ENCODE measurements around the gene BTAF1. TPM values are rescaled to one million over a fixed set of nuclear protein-coding genes. Genes with fewer than 3 reads are reported as not detected.

BTAF1 gene
- total and polyA plus RNA-seq, 2 donors = 15.0 to 49.9 TPM

DNA sequence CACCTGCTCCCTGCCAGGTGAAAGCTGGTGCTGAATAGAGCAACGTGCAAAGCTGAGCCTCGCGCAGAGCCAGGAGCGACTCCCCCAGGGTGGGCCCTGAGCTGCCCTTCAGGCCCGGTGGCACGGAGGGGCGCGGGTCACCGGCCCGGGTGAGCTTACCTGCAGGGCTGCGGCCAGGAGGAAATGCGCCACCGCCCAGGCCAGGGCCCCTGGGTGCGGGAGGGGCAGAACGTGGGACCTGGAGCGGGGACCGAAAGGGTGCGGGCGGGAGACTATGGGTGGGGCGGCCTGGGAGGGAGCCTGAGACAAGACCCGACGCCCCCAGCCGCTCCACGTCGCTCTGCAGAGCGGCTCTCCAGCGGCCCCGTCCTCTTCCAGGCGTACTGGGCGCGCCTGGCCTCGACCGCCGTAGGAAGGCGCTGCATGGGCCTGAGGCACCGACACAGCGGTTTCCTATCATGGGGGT is 122.1 kb downstream of the BTAF1 start:
- 79% methylated on average over 37 of the region's 37 CpGs for WGBS
- H3K27ac ChIP-seq (ENCODE audit: low read depth in 1 of 2, low read length in 1 of 2) = no peak overlapping the region
- DNase-seq (ENCODE audit: low read depth in 6 of 9, low spot score in 9 of 9) = no peak
- H3K36me3 ChIP-seq (ENCODE audit: control insufficient read depth in 2 of 2, insufficient read depth in 2 of 2, low read length in 1 of 2) = no peaks in the 10 kb centered on the region
- H3K27me3 ChIP-seq (ENCODE audit: control insufficient read depth in 2 of 2, insufficient read depth in 1 of 2, low read length in 1 of 2) = peaks cover 0 to 14% of the 10 kb centered on the region in 2 donors
- no peaks in the 10 kb centered on the region for H3K9me3 ChIP-seq (ENCODE audit: control insufficient read depth in 2 of 2, insufficient read depth in 1 of 2, low read length in 1 of 2)
- H3K4me3 ChIP-seq (ENCODE audit: low read length in 2 of 2) = no peak overlapping the region
- peaks cover 2 to 8% of the 10 kb centered on the region in 2 donors for H3K4me1 ChIP-seq (ENCODE audit: control insufficient read depth in 2 of 2, insufficient read depth in 2 of 2, low read length in 2 of 2)

DNA sequence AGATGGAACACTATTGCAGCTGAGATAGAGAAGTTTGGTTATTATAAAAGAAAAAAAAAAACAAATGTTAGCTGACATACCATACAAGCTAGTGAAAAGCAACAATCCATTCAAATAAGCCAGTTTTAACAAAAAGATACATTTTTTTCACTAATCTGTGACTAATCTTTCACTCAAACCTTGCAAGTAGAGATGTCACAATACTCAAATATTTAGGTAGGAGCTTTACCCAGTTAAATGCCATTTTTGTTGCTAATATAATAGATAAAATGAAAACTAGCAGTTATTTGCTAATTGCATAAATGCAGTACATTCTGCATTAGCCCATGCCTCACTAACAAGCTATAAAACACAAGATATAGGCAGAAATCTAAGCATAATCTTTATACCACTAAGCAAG is 123.6 kb downstream of the BTAF1 start:
- Histone ChIP-seq H3K4me1 (ENCODE audit: control insufficient read depth in 2 of 2, insufficient read depth in 2 of 2, low read length in 2 of 2) (peaks cover 2 to 8% of the 10 kb centered on the region in 2 donors), H3K36me3 (ENCODE audit: control insufficient read depth in 2 of 2, insufficient read depth in 2 of 2, low read length in 1 of 2) (no peaks in the 10 kb centered on the region), H3K27ac (ENCODE audit: low read depth in 1 of 2, low read length in 1 of 2) (no peak overlapping the region), H3K9me3 (ENCODE audit: control insufficient read depth in 2 of 2, insufficient read depth in 1 of 2, low read length in 1 of 2) (no peaks in the 10 kb centered on the region), H3K4me3 (ENCODE audit: low read length in 2 of 2) (no peak overlapping the region), H3K27me3 (ENCODE audit: control insufficient read depth in 2 of 2, insufficient read depth in 1 of 2, low read length in 1 of 2) (peaks cover 0 to 14% of the 10 kb centered on the region in 2 donors)
- DNase-seq (ENCODE audit: low read depth in 6 of 9, low spot score in 9 of 9) = no peak

DNA sequence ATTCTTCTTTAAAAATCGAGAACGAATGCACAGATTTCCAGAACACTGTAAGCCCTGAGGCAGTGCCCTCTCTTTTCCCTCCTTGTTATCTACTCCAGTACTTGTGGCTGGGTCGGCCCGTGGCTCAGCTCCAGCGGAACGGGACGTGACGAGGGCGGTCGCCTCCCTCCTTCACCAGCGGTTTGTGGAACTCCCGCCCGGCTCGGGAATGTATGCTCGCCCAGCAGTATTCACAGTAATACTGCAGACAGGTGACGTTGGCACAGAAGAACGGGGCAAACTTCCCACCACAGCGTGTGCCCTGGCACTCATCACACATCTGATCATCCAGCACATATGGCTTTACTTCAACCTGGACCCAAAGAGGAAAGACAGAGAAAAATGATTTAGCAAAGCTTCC is 128.5 kb downstream of the BTAF1 start:
- Histone ChIP-seq H3K27ac (ENCODE audit: low read depth in 1 of 2, low read length in 1 of 2) (no peak overlapping the region), H3K4me3 (ENCODE audit: low read length in 2 of 2) (no peak overlapping the region), H3K36me3 (ENCODE audit: control insufficient read depth in 2 of 2, insufficient read depth in 2 of 2, low read length in 1 of 2) (no peaks in the 10 kb centered on the region), H3K4me1 (ENCODE audit: control insufficient read depth in 2 of 2, insufficient read depth in 2 of 2, low read length in 2 of 2) (peaks cover 2 to 8% of the 10 kb centered on the region in 2 donors), H3K9me3 (ENCODE audit: control insufficient read depth in 2 of 2, insufficient read depth in 1 of 2, low read length in 1 of 2) (no peaks in the 10 kb centered on the region), H3K27me3 (ENCODE audit: control insufficient read depth in 2 of 2, insufficient read depth in 1 of 2, low read length in 1 of 2) (no peaks in the 10 kb centered on the region)
- DNase-seq (ENCODE audit: low read depth in 6 of 9, low spot score in 9 of 9) = no peak
- WGBS = 98% methylated on average over 18 of the region's 18 CpGs

DNA sequence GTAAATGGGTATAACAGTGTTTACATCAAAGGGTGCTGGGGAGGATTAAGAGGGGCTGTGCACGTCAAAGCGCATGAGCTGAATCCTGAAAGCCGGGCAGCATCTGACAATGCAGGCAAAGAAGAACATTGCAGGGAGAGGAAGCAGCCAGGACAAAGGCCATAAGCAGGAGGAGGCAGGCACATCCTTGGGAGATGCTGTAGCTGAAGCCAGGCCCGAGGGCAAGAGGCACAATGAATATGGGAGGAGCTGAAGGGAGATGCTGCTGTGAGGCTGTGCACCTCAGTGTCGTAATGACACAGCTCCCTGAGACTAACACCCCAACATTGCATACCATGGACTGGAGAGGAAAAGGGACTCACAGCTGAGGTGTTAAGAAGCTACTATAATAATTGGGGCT is 129.2 kb downstream of the BTAF1 start:
- 97% methylated on average over 5 of the region's 5 CpGs for WGBS
- no peak overlapping the region for H3K27ac ChIP-seq (ENCODE audit: low read depth in 1 of 2, low read length in 1 of 2)
- DNase-seq (ENCODE audit: low read depth in 6 of 9, low spot score in 9 of 9) = no peak
- H3K27me3 ChIP-seq (ENCODE audit: control insufficient read depth in 2 of 2, insufficient read depth in 1 of 2, low read length in 1 of 2) = no peaks in the 10 kb centered on the region
- no peaks in the 10 kb centered on the region for H3K9me3 ChIP-seq (ENCODE audit: control insufficient read depth in 2 of 2, insufficient read depth in 1 of 2, low read length in 1 of 2)
- H3K4me1 ChIP-seq (ENCODE audit: control insufficient read depth in 2 of 2, insufficient read depth in 2 of 2, low read length in 2 of 2) = peaks cover 2 to 7% of the 10 kb centered on the region in 2 donors
- H3K36me3 ChIP-seq (ENCODE audit: control insufficient read depth in 2 of 2, insufficient read depth in 2 of 2, low read length in 1 of 2) = no peaks in the 10 kb centered on the region
- H3K4me3 ChIP-seq (ENCODE audit: low read length in 2 of 2) = no peak overlapping the region

DNA sequence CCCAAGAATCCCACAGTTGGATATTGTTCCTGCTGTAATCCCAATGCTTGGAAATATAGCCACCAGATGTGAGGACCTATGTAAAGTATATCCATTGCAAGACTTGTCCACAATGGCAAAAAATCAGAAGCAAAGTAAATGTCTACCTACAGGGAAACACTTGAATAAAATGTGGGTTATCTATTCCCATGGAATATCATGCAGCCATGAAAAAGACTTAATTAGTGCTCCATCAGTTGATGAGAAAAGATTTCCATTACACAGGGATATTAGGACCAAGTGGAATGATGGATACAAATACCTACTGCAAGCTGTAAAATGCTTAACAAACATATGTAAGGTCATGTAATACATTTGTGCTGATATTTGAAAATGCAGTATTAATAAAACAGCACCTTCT is 131.2 kb downstream of the BTAF1 start:
- Histone ChIP-seq H3K4me3 (ENCODE audit: low read length in 2 of 2) (no peak overlapping the region), H3K27ac (ENCODE audit: low read depth in 1 of 2, low read length in 1 of 2) (no peak overlapping the region), H3K9me3 (ENCODE audit: control insufficient read depth in 2 of 2, insufficient read depth in 1 of 2, low read length in 1 of 2) (no peaks in the 10 kb centered on the region), H3K4me1 (ENCODE audit: control insufficient read depth in 2 of 2, insufficient read depth in 2 of 2, low read length in 2 of 2) (no peaks in the 10 kb centered on the region), H3K27me3 (ENCODE audit: control insufficient read depth in 2 of 2, insufficient read depth in 1 of 2, low read length in 1 of 2) (no peaks in the 10 kb centered on the region), H3K36me3 (ENCODE audit: control insufficient read depth in 2 of 2, insufficient read depth in 2 of 2, low read length in 1 of 2) (no peaks in the 10 kb centered on the region)
- DNase-seq (ENCODE audit: low read depth in 6 of 9, low spot score in 9 of 9) = no peak

DNA sequence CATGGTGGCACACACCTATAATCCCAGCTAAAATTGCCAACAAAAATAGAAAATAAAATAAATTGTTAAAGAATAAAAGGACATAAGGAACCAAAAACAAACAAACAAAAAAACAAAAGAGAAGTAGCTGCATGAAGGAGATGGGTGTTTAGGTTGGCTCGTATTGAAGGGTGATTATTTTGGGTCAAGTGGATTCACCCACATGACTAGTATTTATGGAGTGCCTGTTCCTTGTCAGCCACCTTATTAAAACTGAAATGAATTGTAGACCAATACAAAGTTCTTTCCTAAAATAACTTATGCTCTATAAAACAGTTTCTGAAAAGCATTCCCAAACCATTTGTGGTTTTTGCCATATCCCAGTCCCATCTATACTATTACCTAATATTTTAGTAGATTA is 138.7 kb downstream of the BTAF1 start:
- H3K9me3 ChIP-seq (ENCODE audit: control insufficient read depth in 2 of 2, insufficient read depth in 1 of 2, low read length in 1 of 2) = no peaks in the 10 kb centered on the region
- no peak overlapping the region for H3K27ac ChIP-seq (ENCODE audit: low read depth in 1 of 2, low read length in 1 of 2)
- DNase-seq (ENCODE audit: low read depth in 6 of 9, low spot score in 9 of 9) = no peak
- H3K4me1 ChIP-seq (ENCODE audit: control insufficient read depth in 2 of 2, insufficient read depth in 2 of 2, low read length in 2 of 2) = no peaks in the 10 kb centered on the region
- 98% methylated on average over 1 of the region's 1 CpG for WGBS
- no peaks in the 10 kb centered on the region for H3K36me3 ChIP-seq (ENCODE audit: control insufficient read depth in 2 of 2, insufficient read depth in 2 of 2, low read length in 1 of 2)
- no peaks in the 10 kb centered on the region for H3K27me3 ChIP-seq (ENCODE audit: control insufficient read depth in 2 of 2, insufficient read depth in 1 of 2, low read length in 1 of 2)
- H3K4me3 ChIP-seq (ENCODE audit: low read length in 2 of 2) = no peak overlapping the region

DNA sequence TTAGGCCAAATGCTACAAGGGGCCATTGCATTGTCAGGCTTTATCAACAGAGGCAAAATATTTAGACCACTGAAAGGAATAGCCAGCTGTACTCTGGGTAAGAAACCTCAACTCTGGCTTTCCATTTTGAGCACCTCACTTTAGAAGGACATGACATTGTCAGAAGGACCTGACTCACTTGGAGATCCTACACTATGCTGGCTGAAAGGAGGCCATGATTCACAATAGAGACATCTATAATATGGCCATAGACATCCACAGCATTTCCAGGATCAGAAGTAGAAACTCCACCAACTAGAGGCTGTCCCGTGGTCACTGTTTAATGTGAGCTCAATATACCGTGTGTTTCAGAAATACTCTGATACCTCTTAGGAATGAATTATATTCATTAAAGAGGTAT is 140.9 kb downstream of the BTAF1 start:
- no peak for DNase-seq (ENCODE audit: low read depth in 6 of 9, low spot score in 9 of 9)
- Histone ChIP-seq H3K27me3 (ENCODE audit: control insufficient read depth in 2 of 2, insufficient read depth in 1 of 2, low read length in 1 of 2) (no peaks in the 10 kb centered on the region), H3K4me1 (ENCODE audit: control insufficient read depth in 2 of 2, insufficient read depth in 2 of 2, low read length in 2 of 2) (no peaks in the 10 kb centered on the region), H3K27ac (ENCODE audit: low read depth in 1 of 2, low read length in 1 of 2) (no peak overlapping the region), H3K4me3 (ENCODE audit: low read length in 2 of 2) (no peak overlapping the region), H3K9me3 (ENCODE audit: control insufficient read depth in 2 of 2, insufficient read depth in 1 of 2, low read length in 1 of 2) (no peaks in the 10 kb centered on the region), H3K36me3 (ENCODE audit: control insufficient read depth in 2 of 2, insufficient read depth in 2 of 2, low read length in 1 of 2) (no peaks in the 10 kb centered on the region)
- WGBS = 97% methylated on average over 2 of the region's 2 CpGs

DNA sequence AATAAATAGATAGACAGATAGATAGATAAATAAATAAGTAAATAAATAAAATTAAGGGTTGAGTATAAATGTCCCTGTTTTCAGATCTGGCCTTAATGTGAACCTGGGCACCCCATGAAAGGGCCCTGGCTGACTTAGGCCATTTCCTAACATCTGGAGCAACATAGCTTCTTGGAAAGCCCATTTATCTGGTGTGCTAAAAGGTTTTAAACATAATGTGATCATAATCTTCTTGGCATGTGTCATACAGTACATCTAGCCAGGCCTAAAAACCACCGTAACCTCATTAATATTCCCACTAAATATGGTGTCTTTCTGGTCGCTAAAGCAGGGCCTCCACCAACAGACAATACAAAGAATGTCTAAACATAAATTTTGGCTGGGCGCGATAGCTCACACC is 142.8 kb downstream of the BTAF1 start:
- no peaks in the 10 kb centered on the region for H3K36me3 ChIP-seq (ENCODE audit: control insufficient read depth in 2 of 2, insufficient read depth in 2 of 2, low read length in 1 of 2)
- no peaks in the 10 kb centered on the region for H3K9me3 ChIP-seq (ENCODE audit: control insufficient read depth in 2 of 2, insufficient read depth in 1 of 2, low read length in 1 of 2)
- H3K27me3 ChIP-seq (ENCODE audit: control insufficient read depth in 2 of 2, insufficient read depth in 1 of 2, low read length in 1 of 2) = no peaks in the 10 kb centered on the region
- WGBS = 98% methylated on average over 4 of the region's 4 CpGs
- no peaks in the 10 kb centered on the region for H3K4me1 ChIP-seq (ENCODE audit: control insufficient read depth in 2 of 2, insufficient read depth in 2 of 2, low read length in 2 of 2)
- no peak overlapping the region for H3K4me3 ChIP-seq (ENCODE audit: low read length in 2 of 2)
- no peak for DNase-seq (ENCODE audit: low read depth in 6 of 9, low spot score in 9 of 9)
- no peak overlapping the region for H3K27ac ChIP-seq (ENCODE audit: low read depth in 1 of 2, low read length in 1 of 2)

DNA sequence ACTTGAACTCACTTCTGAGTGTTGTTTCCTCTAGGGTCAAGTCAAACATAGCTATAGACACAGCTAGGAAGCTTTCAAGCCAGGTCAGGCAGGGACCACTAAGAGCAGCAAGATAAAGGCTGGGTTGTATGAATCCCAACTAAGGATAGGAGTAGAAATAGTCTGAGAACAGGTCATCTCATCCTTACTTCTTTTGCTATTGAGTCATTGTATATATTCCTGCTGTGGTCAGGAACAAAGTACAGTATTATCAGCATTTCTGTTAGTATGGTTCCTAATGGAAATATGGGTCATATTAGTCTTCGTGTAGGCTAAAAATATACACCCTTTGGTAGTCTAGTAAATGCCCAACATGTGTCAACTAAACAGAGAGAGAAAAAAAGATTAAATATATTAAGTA is 145.3 kb downstream of the BTAF1 start:
- 99% methylated on average over 1 of the region's 1 CpG for WGBS
- H3K36me3 ChIP-seq (ENCODE audit: control insufficient read depth in 2 of 2, insufficient read depth in 2 of 2, low read length in 1 of 2) = no peaks in the 10 kb centered on the region
- no peak for DNase-seq (ENCODE audit: low read depth in 6 of 9, low spot score in 9 of 9)
- no peak overlapping the region for H3K4me3 ChIP-seq (ENCODE audit: low read length in 2 of 2)
- H3K27me3 ChIP-seq (ENCODE audit: control insufficient read depth in 2 of 2, insufficient read depth in 1 of 2, low read length in 1 of 2) = no peaks in the 10 kb centered on the region
- H3K4me1 ChIP-seq (ENCODE audit: control insufficient read depth in 2 of 2, insufficient read depth in 2 of 2, low read length in 2 of 2) = no peaks in the 10 kb centered on the region
- H3K27ac ChIP-seq (ENCODE audit: low read depth in 1 of 2, low read length in 1 of 2) = no peak overlapping the region
- H3K9me3 ChIP-seq (ENCODE audit: control insufficient read depth in 2 of 2, insufficient read depth in 1 of 2, low read length in 1 of 2) = no peaks in the 10 kb centered on the region
